ENCODE measurements around the gene VRK1. TPM values are rescaled to one million over a fixed set of nuclear protein-coding genes. Genes with fewer than 3 reads are reported as not detected.

The VRK1 gene
- 1 to 10 TPM; 3.8 to 7.0 (median 5.4) TPM for total RNA-seq

- DNase-seq = peak; percentile 90 to 95
- Histone ChIP-seq H3K27me3 (no peaks in the 10 kb centered on the region), H3K27ac (peak within 1 kb of the TSS in 2 of 4 donors; percentile 4 to 18), H3K4me1 (peaks cover 8 to 12% of the 10 kb centered on the region in 2 donors), H3K4me3 (peak within 1 kb of the TSS; percentile 63 to 80 (median 70)), H3K36me3 (no peaks in the 10 kb centered on the region), H3K9me3 (no peaks in the 10 kb centered on the region)
- TF ChIP-seq, protein P1, sequence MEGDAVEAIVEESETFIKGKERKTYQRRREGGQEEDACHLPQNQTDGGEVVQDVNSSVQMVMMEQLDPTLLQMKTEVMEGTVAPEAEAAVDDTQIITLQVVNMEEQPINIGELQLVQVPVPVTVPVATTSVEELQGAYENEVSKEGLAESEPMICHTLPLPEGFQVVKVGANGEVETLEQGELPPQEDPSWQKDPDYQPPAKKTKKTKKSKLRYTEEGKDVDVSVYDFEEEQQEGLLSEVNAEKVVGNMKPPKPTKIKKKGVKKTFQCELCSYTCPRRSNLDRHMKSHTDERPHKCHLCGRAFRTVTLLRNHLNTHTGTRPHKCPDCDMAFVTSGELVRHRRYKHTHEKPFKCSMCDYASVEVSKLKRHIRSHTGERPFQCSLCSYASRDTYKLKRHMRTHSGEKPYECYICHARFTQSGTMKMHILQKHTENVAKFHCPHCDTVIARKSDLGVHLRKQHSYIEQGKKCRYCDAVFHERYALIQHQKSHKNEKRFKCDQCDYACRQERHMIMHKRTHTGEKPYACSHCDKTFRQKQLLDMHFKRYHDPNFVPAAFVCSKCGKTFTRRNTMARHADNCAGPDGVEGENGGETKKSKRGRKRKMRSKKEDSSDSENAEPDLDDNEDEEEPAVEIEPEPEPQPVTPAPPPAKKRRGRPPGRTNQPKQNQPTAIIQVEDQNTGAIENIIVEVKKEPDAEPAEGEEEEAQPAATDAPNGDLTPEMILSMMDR (IDR thresholded peaks at IDR 0.05 in 4 of 5, conservative IDR thresholded peaks at IDR 0.05 in 1 of 5) = no peak
- no peak for TF ChIP-seq POLR2A (IDR thresholded peaks at IDR 0.05)
- peak; percentile 99 to 100 for ATAC-seq
- in situ Hi-C loops (cut with MboI; ENCODE audit: low sequenced_read_pairs in 4 of 4) = no loop called here
- intact Hi-C loops (cut with DNase I; ENCODE audit: low total_unique reads) = no loop called here
Observed at GRCh38 chr14:96796851-96797581, at the start of gene VRK1. TSS of gene VRK1 (plus strand) at chr14:96797382. CDS start at chr14:96833472, 36,090 bp downstream.

GRCh38 chr14:96747608-96748007 lies 49.6 kb upstream of the VRK1 start:
- peaks cover 6 to 23% (median 20%) of the 10 kb centered on the region in 3 donors for H3K27me3 ChIP-seq
- H3K36me3 ChIP-seq = no peaks in the 10 kb centered on the region
- DNase-seq = no peak
- H3K27ac ChIP-seq = no peak overlapping the region
- no peaks in the 10 kb centered on the region for H3K9me3 ChIP-seq
- TF ChIP-seq, protein P1 (IDR thresholded peaks at IDR 0.05 in 4 of 5, conservative IDR thresholded peaks at IDR 0.05 in 1 of 5) = no peak
- no peak for TF ChIP-seq POLR2A (IDR thresholded peaks at IDR 0.05)
- no peak overlapping the region for H3K4me3 ChIP-seq
- intact Hi-C loops (cut with DNase I; ENCODE audit: low total_unique reads) = no loop called here
- in situ Hi-C loops (cut with MboI; ENCODE audit: low sequenced_read_pairs in 4 of 4) = loop anchor here in 1 of 4 donors (25.0 kb wide), 1 partner anchor 185 kb away; no protein-coding TSS in a partner anchor
- no peak for ATAC-seq
- no peaks in the 10 kb centered on the region for H3K4me1 ChIP-seq

- TF ChIP-seq POLR2A (IDR thresholded peaks at IDR 0.05) = no peak
- TF ChIP-seq, protein P1 (IDR thresholded peaks at IDR 0.05 in 4 of 5, conservative IDR thresholded peaks at IDR 0.05 in 1 of 5) = no peak
- Histone ChIP-seq H3K4me1 (no peaks in the 10 kb centered on the region), H3K27me3 (peaks cover 0 to 22% (median 15%) of the 10 kb centered on the region in 3 donors), H3K36me3 (no peaks in the 10 kb centered on the region), H3K4me3 (no peak overlapping the region), H3K9me3 (no peaks in the 10 kb centered on the region), H3K27ac (no peak overlapping the region)
- DNase-seq (no peak), ATAC-seq (no peak)
- in situ Hi-C loops (cut with MboI; ENCODE audit: low sequenced_read_pairs in 4 of 4) = loop anchor here in 1 of 4 donors (25.0 kb wide), 1 partner anchor 186 kb away; no protein-coding TSS in a partner anchor
- intact Hi-C loops (cut with DNase I; ENCODE audit: low total_unique reads) = no loop called here
Observed at GRCh38 chr14:96748362-96748761, 48.8 kb upstream of the VRK1 start.

DNA sequence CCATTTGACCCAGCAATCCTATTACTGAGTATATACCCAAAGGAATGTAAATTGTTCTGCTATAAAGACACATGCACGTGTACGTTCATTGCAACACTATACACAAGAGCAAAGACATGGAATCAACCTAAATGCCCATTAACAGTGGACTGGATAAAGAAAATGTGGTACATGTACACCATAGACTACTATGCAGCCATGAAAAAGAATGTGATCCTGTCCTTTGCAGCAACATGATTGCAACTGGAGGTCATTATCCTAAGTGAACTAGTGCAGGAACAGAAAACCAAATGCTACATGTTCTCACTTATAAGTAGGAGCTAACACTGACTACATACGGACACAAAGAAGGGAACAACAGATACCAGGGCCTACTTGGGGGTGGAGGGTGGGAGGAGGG lies 45.7 kb upstream of the VRK1 start:
- TF ChIP-seq POLR2A (IDR thresholded peaks at IDR 0.05) = no peak
- TF ChIP-seq, protein P1 (IDR thresholded peaks at IDR 0.05 in 4 of 5, conservative IDR thresholded peaks at IDR 0.05 in 1 of 5) = no peak
- Histone ChIP-seq H3K4me3 (no peak overlapping the region), H3K27ac (no peak overlapping the region), H3K27me3 (peaks cover 0 to 9% (median 6%) of the 10 kb centered on the region in 3 donors), H3K4me1 (no peaks in the 10 kb centered on the region), H3K9me3 (no peaks in the 10 kb centered on the region), H3K36me3 (no peaks in the 10 kb centered on the region)
- ATAC-seq (no peak), DNase-seq (no peak)
- in situ Hi-C loops (cut with MboI; ENCODE audit: low sequenced_read_pairs in 4 of 4) = no loop called here
- intact Hi-C loops (cut with DNase I; ENCODE audit: low total_unique reads) = no loop called here
